Smooth muscle cell (in vitro differentiated cells): Measurements from ENCODE around the gene MAU2. TPM values are rescaled to one million over a fixed set of nuclear protein-coding genes. Genes with fewer than 3 reads are reported as not detected.

Experiments
- DNase-seq: peaks from one replicate; lab custom pipeline; 2025; ENCODE audit not compliant: unreplicated experiment; lab: John Stamatoyannopoulos, UW
- H2AFZ ChIP-seq: fragments of 200-600 bp; sonication (generic); 2 replicates; pipeline ENCODE4 v1.6.0; 2016; ENCODE audit warnings: antibody characterized with exemption, low read depth, mild to moderate bottlenecking
- H3F3A ChIP-seq: fragments of 200-600 bp; sonication (generic); 2 replicates; pipeline ENCODE4 v1.6.0; 2017; ENCODE audit warnings: antibody characterized with exemption, low read depth
- H3K27ac ChIP-seq: fragments of 200-600 bp; sonication (generic); 2 replicates; pipeline ENCODE4 v1.5.1; 2016; ENCODE audit warnings: low read depth, mild to moderate bottlenecking
- H3K27me3 ChIP-seq: fragments of 200-600 bp; sonication (generic); 2 replicates; pipeline ENCODE4 v1.6.1; 2016; ENCODE audit warnings: low read depth, mild to moderate bottlenecking
- H3K36me3 ChIP-seq: fragments of 200-600 bp; sonication (generic); 2 replicates; pipeline ENCODE4 v1.5.1; 2016; ENCODE audit warnings: low read depth
- H3K4me1 ChIP-seq: fragments of 200-600 bp; sonication (generic); 2 replicates; pipeline ENCODE4 v1.5.1; 2016; ENCODE audit warnings: low read depth
- H3K4me2 ChIP-seq: fragments of 200-600 bp; sonication (generic); 2 replicates; pipeline ENCODE4 v1.6.0; 2016; ENCODE audit warnings: mild to moderate bottlenecking
- H3K4me3 ChIP-seq: fragments of 200-600 bp; sonication (generic); 2 replicates; pipeline ENCODE4 v1.5.1; 2016; ENCODE audit warnings: mild to moderate bottlenecking
- H3K79me2 ChIP-seq: fragments of 200-600 bp; sonication (generic); 2 replicates; pipeline ENCODE4 v1.6.0; 2016; ENCODE audit warnings: low read depth, mild to moderate bottlenecking
- H3K9ac ChIP-seq: fragments of 200-600 bp; sonication (generic); 2 replicates; pipeline ENCODE4 v1.6.0; 2016; ENCODE audit warnings: low read depth
- H3K9me3 ChIP-seq: fragments of 200-600 bp; sonication (generic); replicated peaks from 2 replicates; pipeline ENCODE4 v1.5.1; 2016; ENCODE audit warnings: low read depth
- H4K20me1 ChIP-seq: fragments of 200-600 bp; sonication (generic); 2 replicates; pipeline ENCODE4 v1.6.0; 2016; ENCODE audit warnings: low read depth
- CTCF ChIP-seq: fragments of 200-600 bp; sonication (generic); IDR thresholded peaks from 2 replicates; pipeline ENCODE4 v1.5.1; 2017; ENCODE audit warnings: borderline replicate concordance, mild to moderate bottlenecking, antibody characterized with exemption; ENCODE audit not compliant: insufficient read depth, poor library complexity, severe bottlenecking
- WGBS: methylation state at CpG from one replicate; pipeline ENCODE4 v1.1.7; 2016; ENCODE audit warnings: low lambda C conversion rate; 5-methylcytosine and 5-hydroxymethylcytosine counted together
- polyA plus RNA-seq: library from polyadenylated mRNA; unstranded; fragments of >200 nt; fragmentation: Nextera tagmentation; extraction: Ambion mirVana; gene quantifications from 2 replicates; pipeline ENCODE4 v1.2.1, GENCODE V29; 2016
- total RNA-seq: library from RNA; depleted of rRNA; stranded (reverse); fragments of >200 nt; gene quantifications from 2 replicates; pipeline ENCODE4 v1.2.3, GENCODE V29; 2014

MAU2 gene
- total and polyA plus RNA-seq, 2 experiments from 2014 or later: 19.9 to 28.0 TPM

- H4K20me1 ChIP-seq: peaks cover 41% of the 10 kb centered on the region
- no peak overlapping the region for H3K4me2 ChIP-seq
- H3F3A ChIP-seq: no peaks in the 10 kb centered on the region
- H3K79me2 ChIP-seq: no peaks in the 10 kb centered on the region
- no peaks in the 10 kb centered on the region for H3K27me3 ChIP-seq
- H3K9ac ChIP-seq: no peak overlapping the region
- no peaks in the 10 kb centered on the region for H3K9me3 ChIP-seq
- DNase-seq: no peak
- H2AFZ ChIP-seq: no peak overlapping the region
- WGBS: 67% methylated on average over 3 of the region's 3 CpGs
- no peaks in the 10 kb centered on the region for H3K36me3 ChIP-seq
- no peak overlapping the region for H3K27ac ChIP-seq
- TF ChIP-seq CTCF: no peak
- no peaks in the 10 kb centered on the region for H3K4me1 ChIP-seq
- no peak overlapping the region for H3K4me3 ChIP-seq
These were observed 16.0 kb downstream of the MAU2 start for GRCh38 chr19:19336597-19336996.

GRCh38 chr19:19337120-19337519 is 16.5 kb downstream of the MAU2 start:
- Histone ChIP-seq H3K9ac (no peak overlapping the region), H4K20me1 (peaks cover 36% of the 10 kb centered on the region), H3K79me2 (no peaks in the 10 kb centered on the region), H3K4me2 (no peak overlapping the region), H3F3A (no peaks in the 10 kb centered on the region), H3K36me3 (no peaks in the 10 kb centered on the region), H3K27ac (no peak overlapping the region), H3K27me3 (no peaks in the 10 kb centered on the region), H3K4me1 (no peaks in the 10 kb centered on the region), H2AFZ (no peak overlapping the region), H3K9me3 (no peaks in the 10 kb centered on the region), H3K4me3 (no peak overlapping the region)
- no peak for DNase-seq
- TF ChIP-seq CTCF: no peak
- WGBS: 96% methylated on average over 17 of the region's 17 CpGs

- no peak overlapping the region for H3K27ac ChIP-seq
- WGBS: 94% methylated on average over 7 of the region's 7 CpGs
These were observed 17.5 kb downstream of the MAU2 start for GRCh38 chr19:19338082-19338481.

More at GRCh38 chr19:19338082-19338481, 17.5 kb downstream of the MAU2 start:
- Histone ChIP-seq H3K79me2 (no peaks in the 10 kb centered on the region), H4K20me1 (peaks cover 27% of the 10 kb centered on the region), H3K27me3 (no peaks in the 10 kb centered on the region), H3K36me3 (no peaks in the 10 kb centered on the region), H3F3A (no peaks in the 10 kb centered on the region), H3K9me3 (no peaks in the 10 kb centered on the region), H3K4me1 (no peaks in the 10 kb centered on the region), H3K4me2 (no peak overlapping the region), H3K4me3 (no peak overlapping the region), H2AFZ (no peak overlapping the region), H3K9ac (no peak overlapping the region)
- no peak for DNase-seq
- TF ChIP-seq CTCF: no peak
